Heart left ventricle (tissue), 13 donors: ENCODE results near the gene THBS4.

Experiments
- CTCF ChIP-seq, 12 donors: fragments of 200-600 bp; sonication (generic) in 4 of 12; IDR thresholded peaks; one replicate each; pipeline versions ENCODE4 v1.5.0 to v1.8.0; 2018 to 2022; ENCODE audit warnings: antibody characterized with exemption in 12 of 12, mild to moderate bottlenecking in 5 of 12
- POLR2A ChIP-seq, 2 donors: fragments of 450-650 bp; IDR thresholded peaks; one replicate each; pipeline ENCODE4 v1.6.1; 2017; ENCODE audit warnings: antibody characterized with exemption in 2 of 2, mild to moderate bottlenecking in 2 of 2, moderate library complexity in 2 of 2
- donor health status: ischemic (EF 13 %, LVEDD 7.1; RV severe dilation, severe dysfunction).
- donor health status: DM: no; HTN: yes; CAD: no.
- donor health status: DM: no; HTN: no; CAD: no.
- donor health status: ischemic (EF 25% LVEDD 6.9; RV normal size, moderate dysfunction).
- donor health status: ischemic (EF 25% LVEDD 5.7; RV mildly dilated, moderate dysfunction).
- donor health status: ischemic (EF 35%, LVEDD 5.7; RV mildly dilated, moderate dysfunction).
- donor health status: nonischemic (EF 11% LVEDD 7.7; RV severe dilation, severe dysfunction).
- donor health status: DM: yes; HTN: yes; CAD: no.
- donor health status: PGD.
- donor health status: ischemic (EF 29% LVEDD 5.4; RV normal size, mild dysfunction).
- donor health status: nonischemic (EF 23%, LVEDD 6.1; RV moderate dilation, normal function).

GRCh38 chr5:80067016-80067415 lies 31.9 kb downstream of the THBS4 start:
- TF ChIP-seq POLR2A (IDR thresholded peaks at IDR 0.05) (no peak), CTCF (IDR thresholded peaks at IDR 0.05) (no peak)
